ENCODE results near the gene NAP1L4. TPM values are rescaled to one million over a fixed set of nuclear protein-coding genes. Genes with fewer than 3 reads are reported as not detected.
"Not testable (repeated sequence)": the region's sequence is repeated elsewhere in the genome, so short reads cannot be mapped to it uniquely, and the experiment has no call there.

NAP1L4 gene
- total RNA-seq, 1 donor, result 121 TPM

GRCh38 chr11:2911088-2911784 is 80.9 kb downstream of the NAP1L4 start:
- TF ChIP-seq, protein P1, sequence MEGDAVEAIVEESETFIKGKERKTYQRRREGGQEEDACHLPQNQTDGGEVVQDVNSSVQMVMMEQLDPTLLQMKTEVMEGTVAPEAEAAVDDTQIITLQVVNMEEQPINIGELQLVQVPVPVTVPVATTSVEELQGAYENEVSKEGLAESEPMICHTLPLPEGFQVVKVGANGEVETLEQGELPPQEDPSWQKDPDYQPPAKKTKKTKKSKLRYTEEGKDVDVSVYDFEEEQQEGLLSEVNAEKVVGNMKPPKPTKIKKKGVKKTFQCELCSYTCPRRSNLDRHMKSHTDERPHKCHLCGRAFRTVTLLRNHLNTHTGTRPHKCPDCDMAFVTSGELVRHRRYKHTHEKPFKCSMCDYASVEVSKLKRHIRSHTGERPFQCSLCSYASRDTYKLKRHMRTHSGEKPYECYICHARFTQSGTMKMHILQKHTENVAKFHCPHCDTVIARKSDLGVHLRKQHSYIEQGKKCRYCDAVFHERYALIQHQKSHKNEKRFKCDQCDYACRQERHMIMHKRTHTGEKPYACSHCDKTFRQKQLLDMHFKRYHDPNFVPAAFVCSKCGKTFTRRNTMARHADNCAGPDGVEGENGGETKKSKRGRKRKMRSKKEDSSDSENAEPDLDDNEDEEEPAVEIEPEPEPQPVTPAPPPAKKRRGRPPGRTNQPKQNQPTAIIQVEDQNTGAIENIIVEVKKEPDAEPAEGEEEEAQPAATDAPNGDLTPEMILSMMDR (IDR thresholded peaks at IDR 0.05; ENCODE audit: insufficient read depth, low read depth, low read length), result no peak
- no peak overlapping the region for H3K4me3 ChIP-seq (ENCODE audit: low read depth, low read length)
- DNase-seq (ENCODE audit: low read depth), result no peak

- TF ChIP-seq, protein P1 (IDR thresholded peaks at IDR 0.05; ENCODE audit: insufficient read depth, low read depth, low read length), result no peak
- DNase-seq (ENCODE audit: low read depth), result no peak
- H3K4me3 ChIP-seq (ENCODE audit: low read depth, low read length), result no peak overlapping the region
Measured at GRCh38 chr11:2910401-2910955, 81.7 kb downstream of the NAP1L4 start.

DNA sequence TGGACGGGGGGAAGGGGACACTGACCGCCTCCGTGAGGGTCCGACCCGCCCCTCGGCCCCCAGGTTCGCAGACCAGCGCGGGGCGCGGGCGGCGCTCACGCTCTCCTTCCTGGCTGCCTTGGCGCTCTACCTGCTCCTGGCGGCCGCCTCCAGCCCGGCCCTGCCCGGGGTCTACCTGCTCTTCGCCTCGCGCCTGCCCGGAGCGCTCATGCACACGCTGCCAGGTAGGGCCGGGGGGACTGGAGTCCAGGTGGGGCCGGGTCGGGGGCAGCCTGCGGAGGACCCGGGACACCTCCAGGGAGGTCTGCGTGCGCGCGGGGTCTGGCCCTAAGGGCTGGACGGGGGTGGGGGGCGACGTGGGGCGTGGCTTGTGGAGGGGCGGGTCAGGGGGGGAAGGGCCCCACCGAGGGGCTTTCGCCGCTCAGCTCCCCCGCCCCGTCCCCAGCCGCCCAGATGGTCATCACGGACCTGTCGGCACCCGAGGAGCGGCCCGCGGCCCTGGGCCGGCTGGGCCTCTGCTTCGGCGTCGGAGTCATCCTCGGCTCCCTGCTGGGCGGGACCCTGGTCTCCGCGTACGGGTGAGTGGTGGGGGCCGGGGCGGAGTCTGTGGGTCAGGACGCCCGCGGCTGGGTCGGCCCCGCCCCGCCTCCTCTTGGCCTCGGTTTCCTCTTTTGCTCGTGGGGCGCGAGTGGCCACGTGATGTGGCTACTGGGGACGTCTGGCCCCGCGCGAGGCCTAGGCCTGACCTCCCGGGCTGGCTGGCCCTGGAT is 82.8 kb downstream of the NAP1L4 start:
- TF ChIP-seq, protein P1 (IDR thresholded peaks at IDR 0.05; ENCODE audit: insufficient read depth, low read depth, low read length), result no peak
- DNase-seq (ENCODE audit: low read depth), result no peak
- no peak overlapping the region for H3K4me3 ChIP-seq (ENCODE audit: low read depth, low read length)

- no peak for DNase-seq (ENCODE audit: low read depth)
- TF ChIP-seq, protein P1 (IDR thresholded peaks at IDR 0.05; ENCODE audit: insufficient read depth, low read depth, low read length), result no peak
- H3K4me3 ChIP-seq (ENCODE audit: low read depth, low read length), result no peak overlapping the region
Measured at GRCh38 chr11:2908130-2908529, 84.0 kb downstream of the NAP1L4 start.

DNA sequence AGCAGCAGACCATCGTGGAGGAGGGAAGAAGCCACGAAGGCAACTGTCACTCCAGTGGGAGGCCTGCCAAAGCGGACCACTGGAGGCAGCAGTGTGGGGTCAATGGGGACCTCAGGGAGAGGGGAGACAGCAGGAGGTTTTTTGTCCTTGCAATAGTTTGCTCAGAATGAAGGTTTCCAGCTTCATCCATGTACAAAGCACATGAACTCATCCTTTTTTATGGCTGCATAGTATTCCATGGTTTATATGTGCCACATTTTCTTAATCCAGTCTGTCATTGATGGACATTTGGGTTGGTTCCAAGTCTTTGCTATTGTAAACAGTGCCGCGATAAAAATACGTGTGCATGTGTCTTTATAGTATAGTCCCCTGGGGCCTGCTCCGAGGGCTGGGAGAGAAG is 86.8 kb downstream of the NAP1L4 start:
- DNase-seq (ENCODE audit: low read depth); H3K4me3 ChIP-seq (ENCODE audit: low read depth, low read length): not testable (repeated sequence)

DNA sequence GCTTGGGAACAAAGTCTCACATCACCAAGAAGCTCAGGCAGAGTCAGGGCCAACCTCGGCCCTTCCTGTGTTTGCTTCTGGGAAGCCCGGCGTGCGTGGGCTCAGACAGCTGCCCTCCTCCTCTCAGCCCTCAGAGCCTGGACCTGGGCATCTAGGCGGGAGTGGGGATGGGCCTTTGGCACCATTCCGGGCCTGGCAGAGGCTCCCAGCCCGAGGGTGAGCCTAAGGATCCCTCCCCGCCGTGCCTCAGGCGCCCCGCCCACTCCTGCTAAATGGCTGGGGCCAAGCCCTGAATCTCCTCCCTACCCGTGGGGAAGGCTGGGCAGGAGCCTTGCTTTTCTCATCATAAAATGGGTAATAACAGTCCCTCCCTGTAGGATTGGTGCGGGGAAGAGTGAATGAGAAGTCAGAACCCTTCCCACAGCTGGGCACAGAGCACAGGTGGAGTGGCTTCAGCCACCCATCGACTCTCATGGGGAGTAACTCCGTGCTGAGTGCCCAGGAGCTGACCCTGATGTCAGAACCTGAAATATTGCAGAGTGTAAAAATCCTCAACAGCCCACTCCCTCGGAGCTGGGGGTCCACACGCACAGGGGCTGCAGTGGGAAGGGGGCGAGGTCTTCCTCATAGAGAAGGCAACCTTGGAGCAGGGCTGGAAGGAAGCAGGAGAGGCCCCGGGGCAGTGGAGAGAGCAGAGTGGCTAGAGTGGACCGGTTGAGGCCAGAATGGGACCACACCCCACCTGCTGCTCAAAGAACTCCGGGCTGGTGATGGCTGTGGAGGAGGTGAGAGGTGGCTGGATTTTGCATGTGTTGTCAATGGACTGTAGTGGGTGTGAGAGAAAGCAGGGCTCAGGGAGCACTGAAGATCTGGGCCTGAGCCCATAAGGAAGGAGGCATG is 87.7 kb downstream of the NAP1L4 start:
- DNase-seq (ENCODE audit: low read depth), result no peak
- TF ChIP-seq, protein P1 (IDR thresholded peaks at IDR 0.05; ENCODE audit: insufficient read depth, low read depth, low read length), result no peak
- no peak overlapping the region for H3K4me3 ChIP-seq (ENCODE audit: low read depth, low read length)

All from fibroblast of villous mesenchyme (primary cell).